Measurements from ENCODE around the gene SEMA4A. TPM values are rescaled to one million over a fixed set of nuclear protein-coding genes. Genes with fewer than 3 reads are reported as not detected.

Gene SEMA4A
- total RNA-seq, 3 donors from 2014 or later (not counting 1 experiment from before 2014, with no cell fraction given) = 2.6 to 13.0 (median 7.0) TPM

DNA sequence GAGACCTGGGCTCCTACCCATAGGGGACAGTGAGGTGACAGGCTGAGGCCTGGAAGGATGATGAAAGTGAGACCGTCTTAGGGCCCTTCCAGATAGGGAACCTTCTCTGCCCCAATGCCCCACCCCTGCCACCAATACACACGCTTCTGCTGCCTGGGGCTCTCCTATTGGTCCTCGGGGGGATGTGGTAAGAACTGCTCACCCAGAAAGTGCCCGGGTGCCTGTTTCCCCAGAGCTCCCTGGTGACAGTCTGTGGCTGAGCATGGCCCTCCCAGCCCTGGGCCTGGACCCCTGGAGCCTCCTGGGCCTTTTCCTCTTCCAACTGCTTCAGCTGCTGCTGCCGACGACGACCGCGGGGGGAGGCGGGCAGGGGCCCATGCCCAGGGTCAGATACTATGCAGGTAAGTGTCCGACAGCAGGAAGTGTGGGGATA, 948 bp downstream of the SEMA4A start:
- H3K27me3 ChIP-seq (ENCODE audit: control insufficient read depth, insufficient read depth, low read length) = no peaks in the 10 kb centered on the region
- 49% methylated on average over 10 of the region's 11 CpGs for WGBS (ENCODE audit: insufficient coverage)

DNA sequence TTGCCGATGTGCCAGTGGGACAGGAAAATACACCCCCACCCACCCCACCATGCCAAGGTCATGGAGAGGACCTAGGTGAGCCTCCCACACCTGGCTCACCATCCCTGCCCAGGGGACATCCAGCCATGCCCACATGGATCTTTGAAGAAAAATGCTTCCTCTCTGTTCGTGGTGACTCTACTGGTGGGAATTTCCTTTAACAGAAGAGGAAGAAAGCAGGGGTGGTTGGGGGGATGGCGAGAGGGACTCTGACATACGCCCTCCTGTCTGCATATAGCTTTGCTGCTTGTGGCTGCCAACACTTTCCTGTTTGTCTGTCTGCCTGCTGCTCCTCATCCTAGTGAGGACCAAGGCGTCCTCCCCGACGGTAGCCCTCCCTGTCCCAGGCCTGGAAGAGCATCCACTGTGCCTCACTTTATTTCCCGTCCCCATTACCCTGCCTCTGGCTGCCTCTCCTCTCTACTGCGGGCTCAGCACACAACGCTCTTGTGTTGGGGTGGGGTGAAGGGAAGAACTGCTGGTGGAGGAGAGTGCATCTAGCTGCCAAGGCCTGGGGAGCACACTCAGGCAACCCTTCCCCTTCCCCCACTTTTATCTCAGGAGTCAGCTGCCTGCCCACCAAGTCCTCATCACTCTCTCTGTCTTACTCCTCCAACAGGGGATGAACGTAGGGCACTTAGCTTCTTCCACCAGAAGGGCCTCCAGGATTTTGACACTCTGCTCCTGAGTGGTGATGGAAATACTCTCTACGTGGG, 2.5 kb downstream of the SEMA4A start:
- Histone ChIP-seq H3K9me3 (ENCODE audit: control insufficient read depth, insufficient read depth, low read length) (no peaks in the 10 kb centered on the region), H3K36me3 (ENCODE audit: control insufficient read depth, insufficient read depth, low read length) (no peaks in the 10 kb centered on the region), H3K4me1 (ENCODE audit: control insufficient read depth, insufficient read depth, low read length) (peaks cover 66% of the 10 kb centered on the region), H3K27ac (ENCODE audit: low read length) (no peak overlapping the region), H3K27me3 (ENCODE audit: control insufficient read depth, insufficient read depth, low read length) (no peaks in the 10 kb centered on the region), H3K4me3 (ENCODE audit: low read length) (no peak overlapping the region)
- no peak for DNase-seq
- no peaks in the 10 kb centered on the region for H3K36me3 Mint-ChIP-seq
- TF ChIP-seq, protein P1, sequence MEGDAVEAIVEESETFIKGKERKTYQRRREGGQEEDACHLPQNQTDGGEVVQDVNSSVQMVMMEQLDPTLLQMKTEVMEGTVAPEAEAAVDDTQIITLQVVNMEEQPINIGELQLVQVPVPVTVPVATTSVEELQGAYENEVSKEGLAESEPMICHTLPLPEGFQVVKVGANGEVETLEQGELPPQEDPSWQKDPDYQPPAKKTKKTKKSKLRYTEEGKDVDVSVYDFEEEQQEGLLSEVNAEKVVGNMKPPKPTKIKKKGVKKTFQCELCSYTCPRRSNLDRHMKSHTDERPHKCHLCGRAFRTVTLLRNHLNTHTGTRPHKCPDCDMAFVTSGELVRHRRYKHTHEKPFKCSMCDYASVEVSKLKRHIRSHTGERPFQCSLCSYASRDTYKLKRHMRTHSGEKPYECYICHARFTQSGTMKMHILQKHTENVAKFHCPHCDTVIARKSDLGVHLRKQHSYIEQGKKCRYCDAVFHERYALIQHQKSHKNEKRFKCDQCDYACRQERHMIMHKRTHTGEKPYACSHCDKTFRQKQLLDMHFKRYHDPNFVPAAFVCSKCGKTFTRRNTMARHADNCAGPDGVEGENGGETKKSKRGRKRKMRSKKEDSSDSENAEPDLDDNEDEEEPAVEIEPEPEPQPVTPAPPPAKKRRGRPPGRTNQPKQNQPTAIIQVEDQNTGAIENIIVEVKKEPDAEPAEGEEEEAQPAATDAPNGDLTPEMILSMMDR (IDR thresholded peaks at IDR 0.05) = no peak
- intact Hi-C loops (cut with micrococcal nuclease) = no loop called here
- H3K9me3 Mint-ChIP-seq = no peaks in the 10 kb centered on the region
- WGBS (ENCODE audit: insufficient coverage) = 53% methylated on average over 10 of the region's 12 CpGs
- H3K27ac Mint-ChIP-seq = no peak overlapping the region
- H3K4me1 Mint-ChIP-seq = peaks cover 5 to 16% of the 10 kb centered on the region in 2 donors
- H3K27me3 Mint-ChIP-seq (ENCODE audit: low read depth in 2 of 2) = peaks cover 0 to 7% of the 10 kb centered on the region in 2 donors
- no peak overlapping the region for H3K4me3 Mint-ChIP-seq
- ATAC-seq = no peak

More for the DNA sequence above, 948 bp downstream of the SEMA4A start:
- Mint-ChIP-seq H3K27ac (no peak overlapping the region), H3K9me3 (no peaks in the 10 kb centered on the region), H3K4me3 (peak overlapping the region; percentile 47), H3K4me1 (peaks cover 5 to 11% of the 10 kb centered on the region in 2 donors), H3K27me3 (ENCODE audit: low read depth in 2 of 2) (peaks cover 0 to 7% of the 10 kb centered on the region in 2 donors), H3K36me3 (no peaks in the 10 kb centered on the region)
- no peaks in the 10 kb centered on the region for H3K9me3 ChIP-seq (ENCODE audit: control insufficient read depth, insufficient read depth, low read length)
- TF ChIP-seq, protein P1 (IDR thresholded peaks at IDR 0.05) = no peak
- H3K27ac ChIP-seq (ENCODE audit: low read length) = peak overlapping the region; percentile 46
- no peaks in the 10 kb centered on the region for H3K36me3 ChIP-seq (ENCODE audit: control insufficient read depth, insufficient read depth, low read length)
- H3K4me3 ChIP-seq (ENCODE audit: low read length) = peak overlapping the region; percentile 24
- intact Hi-C loops (cut with micrococcal nuclease) = no loop called here
- DNase-seq (peak in 1 of 2 donors; percentile 64), ATAC-seq (peak; percentile 48 to 88 (median 50))
- peaks cover 73% of the 10 kb centered on the region for H3K4me1 ChIP-seq (ENCODE audit: control insufficient read depth, insufficient read depth, low read length)

DNA sequence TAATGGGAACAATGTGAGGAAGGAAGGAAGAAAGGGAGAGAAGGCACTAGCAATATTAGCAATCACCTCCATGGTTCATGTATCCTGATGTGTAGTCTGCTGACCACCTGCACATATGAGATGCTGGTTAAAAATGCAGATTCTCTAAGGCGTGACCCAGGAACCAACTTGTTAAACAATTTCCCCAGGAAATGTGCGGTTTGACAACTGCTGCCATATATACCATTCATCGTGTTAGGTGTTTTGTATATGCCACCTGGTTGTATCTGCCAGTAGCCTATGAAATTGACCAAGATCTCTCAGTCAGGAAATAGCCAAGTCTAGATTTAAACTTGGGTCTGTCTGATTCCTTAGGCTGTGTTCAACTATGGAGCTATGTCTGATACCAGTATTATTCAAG, 4.1 kb downstream of the SEMA4A start:
- Histone ChIP-seq H3K4me1 (ENCODE audit: control insufficient read depth, insufficient read depth, low read length) (peaks cover 57% of the 10 kb centered on the region), H3K27ac (ENCODE audit: low read length) (no peak overlapping the region), H3K4me3 (ENCODE audit: low read length) (no peak overlapping the region), H3K9me3 (ENCODE audit: control insufficient read depth, insufficient read depth, low read length) (no peaks in the 10 kb centered on the region), H3K27me3 (ENCODE audit: control insufficient read depth, insufficient read depth, low read length) (no peaks in the 10 kb centered on the region), H3K36me3 (ENCODE audit: control insufficient read depth, insufficient read depth, low read length) (no peaks in the 10 kb centered on the region)
- H3K9me3 Mint-ChIP-seq = no peaks in the 10 kb centered on the region
- H3K36me3 Mint-ChIP-seq = no peaks in the 10 kb centered on the region
- no peak overlapping the region for H3K27ac Mint-ChIP-seq
- ATAC-seq (no peak), DNase-seq (no peak)
- H3K27me3 Mint-ChIP-seq (ENCODE audit: low read depth in 2 of 2) = peaks cover 0 to 7% of the 10 kb centered on the region in 2 donors
- H3K4me1 Mint-ChIP-seq = peaks cover 12 to 22% of the 10 kb centered on the region in 2 donors
- no peak overlapping the region for H3K4me3 Mint-ChIP-seq
- WGBS (ENCODE audit: insufficient coverage) = 52% methylated on average over 3 of the region's 3 CpGs
- intact Hi-C loops (cut with micrococcal nuclease) = no loop called here
- TF ChIP-seq, protein P1 (IDR thresholded peaks at IDR 0.05) = no peak

Measured in natural killer cell (primary cell).